Stimulated activated effector memory CD8-positive, alpha-beta T cell treated with anti-CD3 and anti-CD28 coated beads, Interleukin-12 subunit alpha, Interleukin-12 subunit beta, amount 100 ng/mL, for 72 hours (primary cell): Measurements from ENCODE around the gene DPP6.

ENCODE experiments used
- ATAC-seq: fragments of 150-1000 bp; cut with Tn5 transposase; 2 replicates; pipeline ENCODE4 v1.10.0; 2021
- DNase-seq, 2 donors: peaks; one replicate each; pipeline ENCODE4 v3.0.0; 2021 to 2022; ENCODE audit warnings: low spot score in 2 of 2
- H3K27ac Mint-ChIP-seq: one replicate; pipeline ENCODE4 v1.8.0; 2022; ENCODE audit warnings: mild to moderate bottlenecking, mixed read lengths
- H3K36me3 Mint-ChIP-seq: one replicate; pipeline ENCODE4 v1.8.0; 2022; ENCODE audit warnings: mild to moderate bottlenecking, mixed read lengths
- H3K4me1 Mint-ChIP-seq: one replicate; pipeline ENCODE4 v1.8.0; 2022; ENCODE audit warnings: mixed read lengths
- H3K4me3 Mint-ChIP-seq: one replicate; pipeline ENCODE4 v1.8.0; 2022; ENCODE audit warnings: mild to moderate bottlenecking, mixed read lengths
- H3K9me3 Mint-ChIP-seq: one replicate; pipeline ENCODE4 v1.8.0; 2022; ENCODE audit warnings: mixed read lengths

DPP6 gene

DNA sequence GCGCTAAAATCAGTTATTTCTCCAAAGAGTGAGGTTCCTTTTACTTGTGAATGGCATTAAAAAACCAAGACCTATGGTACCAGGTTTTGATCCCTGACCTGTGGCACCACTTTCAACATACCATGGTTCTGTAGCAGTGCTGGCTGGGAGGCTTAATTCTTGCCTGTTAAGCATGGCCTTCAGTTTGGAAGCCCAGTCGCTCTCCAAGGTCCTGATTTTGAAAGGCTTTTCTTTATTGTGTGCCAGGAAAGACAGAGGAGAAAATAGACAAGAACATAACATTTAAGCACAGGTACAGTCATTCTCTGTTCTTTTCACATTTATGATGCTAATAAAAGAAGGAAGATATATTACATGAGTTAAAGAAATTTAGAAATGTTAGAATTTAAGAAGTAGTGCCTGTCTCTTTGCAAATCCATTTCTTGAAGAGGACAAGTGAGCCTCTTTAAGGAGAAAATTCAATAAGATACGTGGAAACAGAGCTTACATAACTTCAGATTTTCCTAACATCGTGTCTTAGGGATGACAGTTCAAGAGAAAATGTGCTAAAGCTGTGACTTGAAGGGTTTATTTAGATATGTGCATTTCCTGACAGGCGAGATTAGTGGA lies 357.6 kb downstream of the DPP6 start:
- H3K36me3 Mint-ChIP-seq, result no peaks in the 10 kb centered on the region
- no peak overlapping the region for H3K4me3 Mint-ChIP-seq
- H3K9me3 Mint-ChIP-seq, result no peaks in the 10 kb centered on the region
- no peak for DNase-seq
- ATAC-seq, result no peak
- no peak overlapping the region for H3K27ac Mint-ChIP-seq
- no peaks in the 10 kb centered on the region for H3K4me1 Mint-ChIP-seq

- no peak for DNase-seq
- H3K4me3 Mint-ChIP-seq, result no peak overlapping the region
- H3K9me3 Mint-ChIP-seq, result peaks cover 5% of the 10 kb centered on the region
- ATAC-seq, result no peak
- no peak overlapping the region for H3K27ac Mint-ChIP-seq
- H3K4me1 Mint-ChIP-seq, result no peaks in the 10 kb centered on the region
- H3K36me3 Mint-ChIP-seq, result no peaks in the 10 kb centered on the region
Observed at GRCh38 chr7:154412105-154412504, 359.9 kb downstream of the DPP6 start.

- Mint-ChIP-seq H3K4me3 (no peak overlapping the region), H3K27ac (no peak overlapping the region), H3K4me1 (no peaks in the 10 kb centered on the region), H3K36me3 (no peaks in the 10 kb centered on the region), H3K9me3 (peaks cover 12% of the 10 kb centered on the region)
- ATAC-seq (no peak), DNase-seq (no peak)
Observed at GRCh38 chr7:154415709-154416399, 363.7 kb downstream of the DPP6 start.

- ATAC-seq, result no peak
- DNase-seq, result no peak
- Mint-ChIP-seq H3K27ac (no peak overlapping the region), H3K4me3 (no peak overlapping the region), H3K36me3 (no peaks in the 10 kb centered on the region), H3K9me3 (peaks cover 14% of the 10 kb centered on the region), H3K4me1 (no peaks in the 10 kb centered on the region)
Observed at GRCh38 chr7:154416714-154417113, 364.5 kb downstream of the DPP6 start.

DNA sequence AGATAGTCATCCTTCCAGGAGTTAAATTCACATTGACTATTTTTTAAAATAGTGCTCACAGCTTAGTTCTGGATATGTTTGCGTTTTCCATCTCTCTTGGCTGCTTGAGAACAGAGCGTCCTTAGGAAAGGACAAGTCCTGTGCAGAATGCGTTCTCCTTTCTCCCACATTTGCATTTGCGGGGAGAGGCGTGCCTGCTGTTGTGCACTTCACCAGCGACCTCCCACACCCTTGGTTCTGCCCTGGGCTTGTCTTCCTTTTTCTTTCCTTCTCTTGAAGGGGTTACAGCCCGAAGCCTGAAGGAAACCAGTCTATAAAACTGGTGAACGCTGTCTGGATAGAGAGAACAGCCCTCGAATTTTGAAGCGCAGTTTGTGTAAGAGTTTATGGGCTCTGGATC lies 367.1 kb downstream of the DPP6 start:
- H3K9me3 Mint-ChIP-seq, result peaks cover 20% of the 10 kb centered on the region
- ATAC-seq (no peak), DNase-seq (no peak)
- H3K27ac Mint-ChIP-seq, result no peak overlapping the region
- H3K36me3 Mint-ChIP-seq, result no peaks in the 10 kb centered on the region
- H3K4me3 Mint-ChIP-seq, result no peak overlapping the region
- no peaks in the 10 kb centered on the region for H3K4me1 Mint-ChIP-seq

- DNase-seq, result no peak
- no peak overlapping the region for H3K4me3 Mint-ChIP-seq
- no peak overlapping the region for H3K27ac Mint-ChIP-seq
- no peak for ATAC-seq
- no peaks in the 10 kb centered on the region for H3K36me3 Mint-ChIP-seq
- no peaks in the 10 kb centered on the region for H3K4me1 Mint-ChIP-seq
- peaks cover 16% of the 10 kb centered on the region for H3K9me3 Mint-ChIP-seq
Observed at GRCh38 chr7:154423231-154423630, 371.0 kb downstream of the DPP6 start.

GRCh38 chr7:154424350-154424749 lies 372.2 kb downstream of the DPP6 start:
- Mint-ChIP-seq H3K9me3 (peaks cover 21% of the 10 kb centered on the region), H3K4me1 (no peaks in the 10 kb centered on the region), H3K27ac (no peak overlapping the region), H3K36me3 (no peaks in the 10 kb centered on the region), H3K4me3 (no peak overlapping the region)
- DNase-seq (no peak), ATAC-seq (no peak)

GRCh38 chr7:154425271-154425670 lies 373.1 kb downstream of the DPP6 start:
- DNase-seq, result no peak
- Mint-ChIP-seq H3K9me3 (peaks cover 20% of the 10 kb centered on the region), H3K4me1 (no peaks in the 10 kb centered on the region), H3K27ac (no peak overlapping the region), H3K36me3 (no peaks in the 10 kb centered on the region), H3K4me3 (no peak overlapping the region)
- ATAC-seq, result no peak

GRCh38 chr7:154426778-154427177 lies 374.6 kb downstream of the DPP6 start:
- no peaks in the 10 kb centered on the region for H3K4me1 Mint-ChIP-seq
- H3K4me3 Mint-ChIP-seq, result no peak overlapping the region
- no peaks in the 10 kb centered on the region for H3K36me3 Mint-ChIP-seq
- DNase-seq, result no peak
- ATAC-seq, result no peak
- H3K27ac Mint-ChIP-seq, result no peak overlapping the region
- H3K9me3 Mint-ChIP-seq, result peaks cover 16% of the 10 kb centered on the region

DNA sequence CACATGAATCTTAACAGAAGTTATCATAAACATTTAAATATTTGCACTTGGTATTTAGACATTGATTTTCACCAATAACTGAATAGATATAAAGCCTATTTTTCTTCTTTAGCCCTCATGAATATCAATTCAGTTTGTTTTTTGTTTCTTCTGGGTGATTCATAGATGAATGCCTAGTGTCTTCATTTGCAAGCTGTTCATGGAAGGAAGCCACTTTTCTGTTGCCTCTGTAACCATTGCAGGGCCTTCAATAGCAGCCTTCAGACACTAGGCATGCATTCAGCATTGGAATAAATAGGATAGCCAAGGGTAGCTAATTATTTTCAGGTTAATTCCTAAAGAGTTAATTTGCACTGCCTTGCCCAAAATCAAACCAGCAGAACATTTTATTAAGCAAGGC lies 375.3 kb downstream of the DPP6 start:
- Mint-ChIP-seq H3K36me3 (no peaks in the 10 kb centered on the region), H3K4me1 (no peaks in the 10 kb centered on the region), H3K27ac (no peak overlapping the region), H3K4me3 (no peak overlapping the region), H3K9me3 (peaks cover 13% of the 10 kb centered on the region)
- DNase-seq (no peak), ATAC-seq (no peak)

GRCh38 chr7:154429666-154430404 lies 377.6 kb downstream of the DPP6 start:
- no peak for DNase-seq
- no peak overlapping the region for H3K4me3 Mint-ChIP-seq
- H3K9me3 Mint-ChIP-seq, result peaks cover 10% of the 10 kb centered on the region
- no peak overlapping the region for H3K27ac Mint-ChIP-seq
- no peaks in the 10 kb centered on the region for H3K4me1 Mint-ChIP-seq
- no peak for ATAC-seq
- H3K36me3 Mint-ChIP-seq, result no peaks in the 10 kb centered on the region

- no peaks in the 10 kb centered on the region for H3K36me3 Mint-ChIP-seq
- H3K9me3 Mint-ChIP-seq, result peaks cover 10% of the 10 kb centered on the region
- H3K4me1 Mint-ChIP-seq, result no peaks in the 10 kb centered on the region
Observed at GRCh38 chr7:154430640-154431039, 378.4 kb downstream of the DPP6 start.

GRCh38 chr7:154431045-154431444 lies 378.8 kb downstream of the DPP6 start:
- DNase-seq, result no peak
- no peak for ATAC-seq
- Mint-ChIP-seq H3K36me3 (no peaks in the 10 kb centered on the region), H3K9me3 (peaks cover 10% of the 10 kb centered on the region), H3K27ac (no peak overlapping the region), H3K4me3 (no peak overlapping the region), H3K4me1 (no peaks in the 10 kb centered on the region)

More at GRCh38 chr7:154430640-154431039, 378.4 kb downstream of the DPP6 start:
- DNase-seq (no peak), ATAC-seq (no peak)
- Mint-ChIP-seq H3K27ac (no peak overlapping the region), H3K4me3 (no peak overlapping the region)

GRCh38 chr7:154433632-154434598 lies 381.7 kb downstream of the DPP6 start:
- Mint-ChIP-seq H3K9me3 (peaks cover 5% of the 10 kb centered on the region), H3K36me3 (no peaks in the 10 kb centered on the region)

DNA sequence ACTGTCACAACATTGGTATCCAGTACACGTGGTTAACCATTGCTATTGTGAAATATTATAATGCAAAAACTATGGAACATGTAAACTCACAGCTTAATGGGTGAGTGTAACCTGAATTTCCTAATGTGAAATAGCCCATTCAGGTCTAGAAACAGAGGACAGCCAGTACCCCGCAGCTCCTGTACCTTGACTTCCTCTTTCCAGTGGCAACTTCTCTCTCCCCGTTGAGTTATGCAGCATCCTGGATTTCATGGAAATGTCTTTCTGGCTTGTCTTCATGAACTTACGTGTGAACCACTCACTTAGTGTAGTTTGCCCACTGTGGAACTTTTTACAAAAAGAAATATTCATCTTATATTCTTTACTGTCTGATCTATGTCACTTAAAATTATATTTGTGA lies 384.4 kb downstream of the DPP6 start:
- no peaks in the 10 kb centered on the region for H3K4me1 Mint-ChIP-seq
- H3K36me3 Mint-ChIP-seq, result no peaks in the 10 kb centered on the region
- no peak overlapping the region for H3K27ac Mint-ChIP-seq
- H3K4me3 Mint-ChIP-seq, result no peak overlapping the region
- DNase-seq, result no peak
- ATAC-seq, result no peak
- H3K9me3 Mint-ChIP-seq, result peaks cover 3% of the 10 kb centered on the region

More at GRCh38 chr7:154433632-154434598, 381.7 kb downstream of the DPP6 start:
- Mint-ChIP-seq H3K4me1 (no peaks in the 10 kb centered on the region), H3K4me3 (no peak overlapping the region), H3K27ac (no peak overlapping the region)
- DNase-seq, result no peak
- ATAC-seq, result no peak
